DMS 273 treated with DMSO at 0.1 percent for 48 hours (cell line): ENCODE data around the gene NOD1.
"Not testable (repeated sequence)": the region's sequence is repeated elsewhere in the genome, so short reads cannot be mapped to it uniquely, and the experiment has no call there.

ENCODE experiments used
- DNase-seq: peaks from one replicate; lab custom pipeline; 2025; lab: John Stamatoyannopoulos, UW

NOD1 gene, protein sequence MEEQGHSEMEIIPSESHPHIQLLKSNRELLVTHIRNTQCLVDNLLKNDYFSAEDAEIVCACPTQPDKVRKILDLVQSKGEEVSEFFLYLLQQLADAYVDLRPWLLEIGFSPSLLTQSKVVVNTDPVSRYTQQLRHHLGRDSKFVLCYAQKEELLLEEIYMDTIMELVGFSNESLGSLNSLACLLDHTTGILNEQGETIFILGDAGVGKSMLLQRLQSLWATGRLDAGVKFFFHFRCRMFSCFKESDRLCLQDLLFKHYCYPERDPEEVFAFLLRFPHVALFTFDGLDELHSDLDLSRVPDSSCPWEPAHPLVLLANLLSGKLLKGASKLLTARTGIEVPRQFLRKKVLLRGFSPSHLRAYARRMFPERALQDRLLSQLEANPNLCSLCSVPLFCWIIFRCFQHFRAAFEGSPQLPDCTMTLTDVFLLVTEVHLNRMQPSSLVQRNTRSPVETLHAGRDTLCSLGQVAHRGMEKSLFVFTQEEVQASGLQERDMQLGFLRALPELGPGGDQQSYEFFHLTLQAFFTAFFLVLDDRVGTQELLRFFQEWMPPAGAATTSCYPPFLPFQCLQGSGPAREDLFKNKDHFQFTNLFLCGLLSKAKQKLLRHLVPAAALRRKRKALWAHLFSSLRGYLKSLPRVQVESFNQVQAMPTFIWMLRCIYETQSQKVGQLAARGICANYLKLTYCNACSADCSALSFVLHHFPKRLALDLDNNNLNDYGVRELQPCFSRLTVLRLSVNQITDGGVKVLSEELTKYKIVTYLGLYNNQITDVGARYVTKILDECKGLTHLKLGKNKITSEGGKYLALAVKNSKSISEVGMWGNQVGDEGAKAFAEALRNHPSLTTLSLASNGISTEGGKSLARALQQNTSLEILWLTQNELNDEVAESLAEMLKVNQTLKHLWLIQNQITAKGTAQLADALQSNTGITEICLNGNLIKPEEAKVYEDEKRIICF

GRCh38 chr7:30478349-30479201 lies at the start of gene NOD1:
Gene NOD1 (minus strand): TSS chr7:30478784. CDS start chr7:30456921, 21,863 bp downstream.
- peak; percentile 89 for DNase-seq

GRCh38 chr7:30527297-30527696 lies 48.7 kb upstream of the NOD1 start:
- DNase-seq: not testable (repeated sequence)

DNA sequence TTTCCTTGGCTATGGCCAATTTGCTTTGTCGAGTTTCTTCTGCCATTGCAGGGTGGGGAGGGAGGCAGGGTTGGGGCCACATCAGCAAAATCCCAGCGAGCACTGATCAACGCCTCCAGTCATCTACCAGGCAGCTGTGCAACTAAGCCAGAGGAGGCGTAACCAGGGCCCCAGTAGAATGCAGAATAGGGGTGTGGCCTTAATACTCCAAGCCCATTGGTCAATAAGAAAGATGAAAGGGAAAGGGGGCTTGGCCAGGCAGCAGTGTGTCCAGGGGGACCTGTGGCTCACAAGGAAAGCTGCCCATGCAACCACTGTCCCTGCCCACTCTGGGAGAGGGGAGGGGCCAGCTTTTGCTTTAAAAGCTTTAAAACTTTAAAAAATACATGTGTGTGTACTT lies 47.6 kb upstream of the NOD1 start:
- no peak for DNase-seq

- DNase-seq: no peak
These were observed 46.8 kb upstream of the NOD1 start for GRCh38 chr7:30525429-30525828.

DNA sequence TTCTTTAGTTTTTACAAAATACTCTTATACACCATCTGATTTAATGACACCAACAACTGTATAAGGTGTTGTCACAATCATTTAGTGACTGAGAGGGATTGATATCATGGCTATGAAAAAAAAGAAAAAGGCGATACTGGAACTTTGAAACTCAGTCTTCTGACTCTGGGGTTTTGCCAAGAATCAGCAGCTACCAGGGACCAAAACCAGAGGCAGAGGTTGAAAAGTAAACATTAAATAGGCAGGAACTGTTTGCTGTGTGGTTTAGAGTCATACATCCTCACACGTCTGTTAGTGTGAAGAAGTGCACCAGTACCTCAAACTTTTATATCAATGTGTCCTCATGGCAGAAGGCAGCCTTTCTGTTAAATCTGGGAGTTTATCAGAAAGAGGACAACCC lies 46.0 kb upstream of the NOD1 start:
- DNase-seq: no peak

DNA sequence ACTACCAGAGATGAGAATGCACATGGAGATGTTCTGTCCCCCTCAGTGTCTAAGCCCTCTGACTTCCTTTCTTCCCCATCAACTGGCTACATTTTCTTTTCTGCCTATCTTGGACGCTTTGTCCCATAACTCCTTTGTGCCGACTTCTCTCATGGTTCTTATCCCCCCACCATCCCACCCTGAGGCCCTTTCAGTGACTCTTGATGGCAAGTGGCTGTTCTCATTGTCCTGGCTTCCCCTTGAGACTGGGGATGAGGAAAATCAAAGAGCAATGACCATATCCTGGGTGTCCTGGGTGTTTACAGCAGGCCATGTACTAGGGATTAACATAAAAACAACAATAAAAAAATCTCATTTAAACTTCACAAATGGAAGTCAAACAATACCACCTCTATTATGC lies 44.9 kb upstream of the NOD1 start:
- no peak for DNase-seq

DNA sequence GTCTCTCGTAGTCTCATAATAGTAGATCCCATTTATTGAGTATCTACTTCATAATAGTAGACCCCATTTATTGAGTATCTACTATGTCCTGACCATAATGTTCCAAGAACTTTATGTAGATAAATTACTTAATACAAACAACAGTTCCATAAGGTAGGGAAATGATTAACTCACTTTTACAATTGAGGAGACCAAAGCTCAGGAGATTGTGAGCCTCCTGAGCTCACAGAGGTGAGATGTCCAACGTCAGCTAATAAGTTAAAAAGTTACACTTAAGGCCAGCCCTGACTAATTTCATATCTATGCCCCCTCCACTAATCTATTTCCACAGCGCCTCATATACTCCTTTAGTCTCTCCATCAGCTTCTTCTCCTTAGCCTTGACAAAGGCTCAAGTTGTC lies 43.6 kb upstream of the NOD1 start:
- no peak for DNase-seq

GRCh38 chr7:30521532-30521931 lies 42.9 kb upstream of the NOD1 start:
- DNase-seq: no peak

DNA sequence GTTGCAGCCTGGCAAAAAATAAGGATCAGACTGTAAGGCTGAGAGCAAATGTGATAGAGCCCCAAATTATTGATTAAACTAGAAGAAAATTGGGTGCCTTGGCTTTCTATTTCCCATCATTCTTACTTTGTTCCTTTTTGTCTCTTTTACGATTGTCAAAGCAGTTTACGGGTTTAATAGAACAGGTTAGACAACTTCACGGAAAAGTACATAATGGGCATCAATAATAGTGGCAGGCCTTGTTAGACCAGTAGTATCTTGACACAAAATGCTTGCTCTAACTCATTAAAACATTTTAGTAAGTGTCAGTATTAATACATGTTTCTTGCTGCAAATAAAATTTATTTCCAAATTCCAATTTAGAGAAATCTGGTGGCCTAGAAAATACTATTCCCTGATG lies 40.5 kb upstream of the NOD1 start:
- DNase-seq: no peak

GRCh38 chr7:30515761-30516160 lies 37.2 kb upstream of the NOD1 start:
- DNase-seq: no peak

- DNase-seq: no peak
These were observed 36.2 kb upstream of the NOD1 start for GRCh38 chr7:30514776-30515175.

DNA sequence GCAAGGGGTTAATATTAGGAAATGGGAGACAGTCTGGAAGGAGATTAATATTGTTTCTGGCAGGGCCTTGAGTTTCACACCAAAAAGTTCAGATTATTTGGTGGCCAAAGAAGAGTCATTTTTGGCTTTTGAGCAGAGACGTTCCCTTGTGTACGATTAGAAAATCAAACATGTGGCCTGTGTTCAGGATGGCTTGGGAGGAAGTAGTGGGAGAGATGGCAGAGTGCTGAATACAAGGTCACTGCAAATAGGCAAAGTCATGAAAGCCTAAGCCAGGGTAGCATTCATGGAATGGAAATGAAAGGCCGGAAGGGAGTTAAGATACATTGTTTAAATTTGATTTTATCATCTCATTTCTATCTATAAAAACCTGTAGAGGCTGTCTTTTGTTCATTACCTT lies 35.6 kb upstream of the NOD1 start:
- no peak for DNase-seq

GRCh38 chr7:30513762-30514161 lies 35.2 kb upstream of the NOD1 start:
- DNase-seq: no peak

- DNase-seq: no peak
These were observed 33.5 kb upstream of the NOD1 start for GRCh38 chr7:30511973-30512662.

- no peak for DNase-seq
These were observed 32.9 kb upstream of the NOD1 start for GRCh38 chr7:30511494-30511893.

DNA sequence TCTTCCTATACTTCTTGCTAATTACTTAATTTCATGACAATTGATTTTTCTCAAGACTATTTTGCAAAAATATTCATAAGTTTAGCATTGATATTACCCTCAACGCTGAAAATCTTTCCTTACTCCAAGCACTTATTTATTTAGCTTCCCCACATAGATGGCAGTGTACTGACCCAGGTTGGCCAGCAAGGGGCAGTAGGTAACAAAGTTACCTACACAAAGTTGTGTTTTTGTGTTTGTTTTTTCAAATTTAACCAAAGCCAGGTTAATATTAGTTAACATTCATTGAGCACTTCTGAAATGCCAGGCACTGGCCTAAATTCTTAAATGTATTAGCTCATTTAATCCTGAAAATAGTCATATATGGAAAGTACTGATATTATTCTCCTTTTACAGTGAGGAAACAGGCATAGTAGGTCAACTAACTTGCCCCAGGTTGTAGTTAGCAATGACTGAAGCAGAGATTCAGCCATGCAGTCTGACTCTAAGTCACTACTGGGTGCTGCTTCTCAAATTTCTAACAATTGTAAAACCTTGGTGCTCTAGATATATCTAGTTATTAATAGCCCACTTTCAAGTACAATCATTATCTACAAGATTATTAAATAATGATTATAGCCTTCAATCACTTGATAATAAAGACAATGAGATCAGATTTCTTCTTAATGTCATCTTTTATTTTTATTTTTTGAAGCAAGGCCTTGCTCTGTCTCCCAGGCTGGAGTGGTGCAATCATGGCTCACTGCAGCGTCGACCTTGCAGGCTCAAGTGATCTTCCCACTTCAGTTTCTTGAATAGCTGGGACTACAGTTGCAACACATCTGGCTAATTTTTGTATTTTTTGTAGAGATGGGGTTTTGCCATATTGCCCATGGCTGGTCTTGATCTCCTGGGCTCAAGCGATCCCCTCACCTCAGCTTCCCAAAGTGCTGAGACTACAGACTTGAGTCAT lies 31.8 kb upstream of the NOD1 start:
- no peak for DNase-seq

DNA sequence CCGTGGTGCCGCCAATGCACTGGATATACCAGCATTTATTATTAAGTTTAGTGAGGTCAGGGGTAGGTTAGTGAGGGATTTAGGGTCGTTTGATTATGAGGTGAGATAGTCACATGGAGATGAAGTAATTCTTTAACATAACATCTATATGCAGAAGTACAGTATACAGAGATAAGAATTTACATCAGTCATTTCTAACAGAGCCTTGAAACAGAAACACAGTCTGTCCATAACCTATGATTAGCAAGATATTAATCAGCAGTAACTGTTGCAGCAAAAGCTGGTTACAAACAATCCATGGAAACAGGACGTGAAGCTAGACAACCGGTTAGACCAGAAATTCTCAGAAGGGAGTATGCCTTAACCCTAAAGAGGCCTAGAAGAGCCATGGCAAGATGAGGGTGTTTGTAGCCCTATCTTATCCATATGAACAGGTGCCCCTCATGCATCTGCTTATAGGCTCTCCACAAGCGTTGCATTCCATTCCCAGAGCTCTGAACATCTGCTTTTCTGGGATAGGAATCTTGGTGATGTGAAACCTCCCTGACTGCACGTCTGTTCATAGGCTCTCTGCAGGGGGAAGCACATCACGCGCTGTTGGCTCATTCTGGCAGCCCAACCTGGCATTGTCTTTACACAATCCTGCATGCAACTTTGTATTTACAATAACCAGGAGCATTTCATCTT lies 30.7 kb upstream of the NOD1 start:
- DNase-seq: not testable (repeated sequence)

DNA sequence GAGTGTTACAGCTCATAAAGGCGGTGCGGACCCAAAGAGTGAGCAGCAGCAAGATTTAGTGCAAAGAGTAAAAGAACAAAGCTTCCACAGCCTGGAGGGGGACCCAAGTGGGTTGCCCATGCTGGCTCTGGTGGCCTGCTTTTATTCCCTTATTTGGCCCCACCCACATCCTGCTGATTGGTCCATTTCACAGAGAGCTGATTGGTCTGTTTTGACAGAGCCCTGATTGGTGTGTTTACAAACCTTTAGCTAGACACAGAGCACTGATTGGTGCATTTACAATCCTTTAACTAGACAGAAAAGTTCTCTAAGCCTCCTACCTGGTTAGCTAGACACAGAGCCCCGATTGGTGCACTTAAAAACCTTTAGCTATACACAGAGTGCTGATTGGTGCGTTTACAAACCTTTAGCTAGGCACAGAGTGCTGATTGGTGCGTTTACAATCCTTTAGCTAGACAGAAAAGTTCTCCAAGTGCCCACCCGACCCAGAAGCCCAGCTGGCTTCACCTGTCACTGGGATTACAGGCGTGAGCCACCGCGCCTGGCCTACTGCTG lies 28.8 kb upstream of the NOD1 start:
- DNase-seq: not testable (repeated sequence)

GRCh38 chr7:30505174-30505697 lies 26.7 kb upstream of the NOD1 start:
- DNase-seq: no peak
